Stimulated activated CD8-positive, alpha-beta memory T cell treated with anti-CD3 and anti-CD28 coated beads, Interleukin-7, amount 100 ng/mL, for 4 hours (primary cell): Measurements from ENCODE around the gene MIDN.

Experiments used
- DNase-seq, 2 donors: peaks; one replicate each; pipeline ENCODE4 v3.0.0-alpha.2; 2020; ENCODE audit warnings: low read depth in 2 of 2

Gene MIDN

DNA sequence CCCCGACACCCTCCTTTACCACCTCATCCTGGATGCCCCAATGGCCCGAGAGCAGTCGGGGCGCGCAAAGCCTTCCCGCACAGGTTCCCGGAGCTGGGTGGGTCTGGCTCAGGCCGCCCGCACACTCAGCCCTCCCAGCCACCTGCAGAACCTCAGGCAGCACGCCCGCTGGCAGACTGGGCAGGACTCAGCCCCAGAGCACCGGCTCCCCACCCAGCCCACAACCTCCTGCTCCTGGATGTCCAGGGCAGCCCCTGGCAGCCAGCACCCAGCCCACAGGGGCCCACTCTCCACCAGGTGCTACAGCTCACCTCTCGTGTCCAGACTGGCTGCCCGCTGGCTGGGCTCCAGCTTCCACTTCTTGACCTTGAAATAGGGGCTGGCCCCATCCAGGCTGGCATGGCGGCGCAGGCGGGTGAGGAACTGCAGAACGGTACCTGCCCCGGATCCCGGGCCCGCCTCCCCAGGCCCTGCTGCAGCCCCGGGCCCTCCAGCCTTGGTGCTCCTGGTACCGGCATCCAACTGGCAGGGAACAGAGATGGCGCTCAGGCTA, 15.2 kb upstream of the MIDN start:
- DNase-seq, result no peak

DNA sequence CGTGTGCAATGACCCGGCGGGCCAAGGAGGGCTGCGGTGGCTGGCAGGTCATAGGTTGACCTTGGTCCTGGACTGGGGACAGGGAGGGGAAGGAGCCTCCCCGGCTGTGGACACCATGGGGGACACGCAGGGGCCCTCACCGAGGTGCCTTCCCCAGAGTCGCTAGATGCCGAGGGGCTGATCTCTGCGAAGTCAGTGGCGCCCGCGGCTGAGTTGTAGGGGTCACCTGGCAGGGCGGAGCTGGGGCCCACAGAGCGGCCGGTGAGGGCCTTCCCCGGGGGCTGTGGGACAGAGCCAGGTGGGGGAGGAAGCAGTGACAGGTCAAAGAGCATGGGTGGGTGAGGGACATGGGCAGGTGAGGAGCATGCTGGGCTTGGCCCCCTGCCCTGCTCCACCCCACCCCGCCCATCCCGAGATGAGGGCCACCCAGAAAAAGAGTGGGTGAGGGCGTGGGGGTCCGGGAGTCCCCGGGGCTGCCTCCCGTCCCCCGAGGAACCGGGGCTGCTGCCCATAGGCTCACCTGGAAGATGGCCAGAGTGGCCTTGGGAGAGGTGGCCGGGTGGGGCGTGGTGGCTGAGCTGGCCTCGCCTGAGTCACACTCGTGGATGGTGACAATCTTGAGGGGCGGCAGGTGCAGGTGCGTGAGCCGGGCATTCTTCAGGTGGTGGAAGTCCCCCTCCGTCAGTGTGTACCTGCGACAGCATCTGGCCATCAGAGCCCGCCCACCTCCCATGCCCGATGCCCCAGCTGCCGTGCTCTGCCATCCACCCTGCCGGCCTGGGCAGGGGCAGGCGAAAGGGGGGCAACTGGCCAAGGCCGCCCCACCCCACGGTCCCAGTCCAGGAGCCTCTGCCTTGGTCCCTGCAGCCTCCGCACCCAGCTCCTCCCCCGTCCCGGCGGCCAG, 14.1 kb upstream of the MIDN start:
- DNase-seq, result no peak

DNA sequence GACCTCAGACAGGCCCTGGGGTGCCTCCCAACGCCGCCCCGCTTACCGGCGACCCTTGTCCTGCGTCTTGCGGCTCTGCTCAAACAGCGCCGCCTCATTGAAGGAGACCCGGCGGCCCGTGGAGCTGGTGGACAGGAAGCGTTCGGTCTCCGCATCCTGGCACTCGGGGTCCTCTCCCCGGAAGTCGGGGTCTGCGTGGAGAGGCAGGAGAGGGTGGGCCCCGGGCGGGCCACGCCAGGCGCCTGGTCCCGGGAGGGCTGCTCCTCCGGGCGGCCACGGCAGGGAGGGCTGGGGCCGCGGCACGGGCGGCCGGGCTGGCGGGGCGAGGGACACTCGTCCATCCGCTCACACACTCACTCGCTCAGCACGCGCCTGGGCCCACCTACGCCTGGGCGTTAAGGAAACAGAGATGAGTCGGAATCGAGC, 13.4 kb upstream of the MIDN start:
- DNase-seq, result no peak

DNA sequence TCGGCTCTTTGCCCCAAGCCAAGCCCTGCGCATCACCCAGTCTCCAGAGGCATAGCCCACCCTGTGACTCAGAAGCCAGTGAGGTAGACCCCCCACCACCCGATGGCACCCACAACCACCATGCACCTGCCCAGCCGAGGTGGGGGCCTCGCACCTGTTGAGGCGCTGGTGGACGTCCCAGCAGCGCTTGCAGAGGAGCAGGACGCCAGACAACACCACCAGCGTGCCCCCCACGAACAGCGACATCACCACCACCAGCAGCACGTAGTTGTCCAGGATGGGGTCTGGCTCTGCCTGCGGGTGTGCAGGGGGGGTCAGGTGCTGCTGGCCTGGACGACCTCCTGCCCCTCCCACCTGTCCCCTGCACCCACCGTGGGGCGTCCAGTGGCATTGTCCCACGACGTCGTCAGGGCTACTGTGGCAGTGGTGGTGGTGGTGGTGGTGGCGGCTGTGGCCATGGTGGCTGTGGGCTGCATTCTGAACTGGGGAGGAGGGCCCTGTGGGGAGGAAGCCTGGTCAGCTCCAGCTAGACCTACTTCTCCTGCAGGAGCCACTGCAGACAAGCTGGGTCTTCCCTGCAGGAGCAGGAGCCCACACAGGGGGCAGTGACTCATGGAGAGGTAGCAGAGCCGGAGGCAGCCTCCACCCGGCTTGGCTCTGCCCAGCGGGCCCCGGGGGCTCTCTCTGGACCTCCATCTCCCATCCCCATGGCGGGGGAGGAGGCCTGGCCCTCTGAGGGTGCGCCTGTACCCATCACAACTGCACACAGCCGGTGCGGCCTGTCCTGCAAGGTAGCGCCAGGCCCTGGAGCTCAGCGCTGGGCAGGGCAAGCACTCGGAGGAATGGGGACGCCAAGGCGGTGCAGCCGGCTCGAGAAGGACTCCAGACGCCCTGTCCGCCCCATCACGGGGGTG, 12.5 kb upstream of the MIDN start:
- DNase-seq, result no peak

DNA sequence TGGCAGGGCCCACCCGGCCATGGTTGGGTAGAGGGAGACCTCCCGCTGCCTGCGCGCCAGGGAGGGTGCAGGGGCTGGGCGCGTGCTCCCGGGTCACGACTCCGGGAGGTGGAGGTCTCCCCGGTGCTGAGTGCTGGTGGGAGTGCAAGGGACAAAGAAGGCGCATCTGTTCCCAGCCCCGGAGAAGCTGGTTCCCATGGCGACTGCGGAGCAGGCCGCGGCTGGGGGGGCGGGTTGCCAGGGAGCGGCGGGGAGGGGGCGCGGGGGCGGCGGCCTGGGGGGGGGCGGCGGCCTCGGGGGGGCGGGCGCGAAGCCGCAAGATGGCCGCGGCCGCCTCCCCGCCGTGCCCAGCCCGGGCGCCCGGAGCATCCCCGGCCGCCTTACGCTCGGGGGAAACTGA, 11.8 kb upstream of the MIDN start:
- no peak for DNase-seq

DNA sequence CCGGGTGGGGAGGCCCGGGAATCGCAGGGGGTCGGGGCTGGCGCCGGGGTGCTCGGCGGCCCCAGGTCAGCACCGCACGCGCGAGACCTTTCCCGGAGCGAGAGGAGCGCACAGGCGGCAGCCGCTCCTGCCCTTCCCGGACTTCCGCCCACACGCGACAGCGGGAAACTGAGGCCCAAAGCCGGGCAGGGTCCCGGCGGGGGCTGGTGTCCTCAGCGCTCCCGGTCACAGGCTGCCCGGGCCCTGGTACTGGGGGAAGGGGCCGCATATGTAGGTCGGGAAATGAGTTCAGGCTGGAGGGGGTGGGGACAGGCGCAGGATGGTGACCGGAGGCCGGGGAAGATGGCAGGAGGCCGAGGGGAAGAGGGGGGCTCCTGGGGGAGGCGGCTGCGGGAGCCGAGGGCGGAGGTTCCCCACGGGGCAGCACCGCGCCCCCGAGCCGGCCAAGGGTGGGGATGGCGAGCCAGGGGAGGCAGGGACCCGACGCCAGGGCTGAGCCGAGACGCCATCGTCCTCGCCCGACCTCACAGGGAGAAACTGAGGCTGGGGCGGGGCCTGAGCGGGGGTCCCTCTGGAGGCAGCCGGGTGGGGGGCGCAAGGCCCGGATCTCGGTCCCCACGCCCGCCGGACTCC, 11.2 kb upstream of the MIDN start:
- DNase-seq, result no peak

DNA sequence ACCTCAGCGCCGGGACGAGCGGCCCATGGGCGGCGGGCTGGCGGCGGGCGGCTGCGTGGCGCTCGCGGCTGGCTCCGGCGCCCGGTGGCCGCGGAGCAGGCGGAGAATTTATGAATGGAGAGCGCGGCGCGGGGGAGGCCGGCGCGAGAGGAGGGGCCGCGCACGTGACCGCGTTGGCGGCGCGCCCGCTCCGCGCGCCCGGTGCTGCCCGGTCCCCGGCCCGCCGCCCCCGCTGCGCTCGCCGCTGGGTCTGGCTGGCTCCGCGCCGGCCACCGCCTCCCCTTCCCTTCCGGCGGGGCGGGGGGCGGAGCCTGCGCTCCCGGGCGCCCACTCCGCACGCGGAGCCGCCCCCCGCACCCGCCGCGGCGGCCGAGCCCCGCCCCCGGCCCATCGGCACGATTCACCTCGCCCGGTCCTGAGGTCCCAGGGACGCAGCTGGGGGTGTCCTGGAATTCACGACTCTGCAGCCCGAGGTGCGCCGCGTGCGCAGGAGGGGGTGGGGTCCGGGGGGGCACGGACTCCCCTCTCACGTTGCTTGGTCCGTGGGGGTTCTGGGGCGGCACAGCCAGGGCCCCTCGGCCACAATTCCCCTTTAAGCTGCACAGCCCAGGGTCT, 10.5 kb upstream of the MIDN start, which contains the start of gene CBARP:
CBARP (minus strand) TSS at position 252 of the 615 bp plus-strand sequence. CDS start 1,905 bp downstream, outside the sequence.
- DNase-seq, result peak in 1 of 2 donors; percentile 52

DNA sequence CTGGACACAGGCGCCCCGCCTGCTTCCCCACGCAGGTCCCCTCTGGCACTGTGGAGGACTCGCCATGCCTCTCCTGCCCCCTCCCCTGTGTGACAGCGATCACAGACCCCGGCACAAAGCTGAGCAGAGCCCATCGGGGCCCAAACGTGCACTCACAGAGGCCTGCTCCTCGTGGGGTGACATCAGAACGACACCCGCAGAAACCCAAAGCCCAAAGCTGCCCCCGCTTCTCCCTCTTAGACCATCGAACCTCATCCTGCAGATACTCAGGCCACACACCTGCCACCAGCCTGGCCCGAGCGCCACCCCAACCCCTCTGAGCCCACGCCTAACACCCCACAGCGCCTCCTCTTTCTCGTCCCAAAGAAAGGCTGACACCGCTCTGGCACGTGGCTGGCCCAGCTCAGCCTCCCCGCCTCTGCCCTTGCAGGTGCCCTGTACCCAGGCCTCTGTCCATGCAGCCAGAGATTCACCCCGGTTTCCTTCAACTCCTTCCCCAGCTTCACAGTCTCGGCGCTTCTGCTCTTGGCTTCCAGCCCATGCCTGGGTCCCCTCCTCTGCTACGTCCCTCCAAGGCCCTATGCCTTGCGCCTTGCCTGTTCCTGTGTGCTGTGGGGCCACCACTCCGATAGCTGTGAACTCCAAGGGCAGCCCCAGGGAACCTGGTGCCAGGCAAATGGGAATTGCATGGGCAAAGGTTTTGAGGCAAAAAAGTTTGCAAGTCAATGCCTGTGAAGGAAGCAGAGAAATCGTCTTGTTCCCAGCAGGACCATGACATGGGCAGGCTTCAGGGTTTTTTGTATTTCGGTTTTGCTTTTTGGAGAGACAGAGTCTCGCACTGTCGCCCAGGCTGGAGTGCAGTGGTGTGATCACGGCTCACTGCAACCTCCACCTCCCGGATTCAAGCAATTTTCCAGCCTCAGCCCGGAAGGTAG, 9.7 kb upstream of the MIDN start:
- no peak for DNase-seq

DNA sequence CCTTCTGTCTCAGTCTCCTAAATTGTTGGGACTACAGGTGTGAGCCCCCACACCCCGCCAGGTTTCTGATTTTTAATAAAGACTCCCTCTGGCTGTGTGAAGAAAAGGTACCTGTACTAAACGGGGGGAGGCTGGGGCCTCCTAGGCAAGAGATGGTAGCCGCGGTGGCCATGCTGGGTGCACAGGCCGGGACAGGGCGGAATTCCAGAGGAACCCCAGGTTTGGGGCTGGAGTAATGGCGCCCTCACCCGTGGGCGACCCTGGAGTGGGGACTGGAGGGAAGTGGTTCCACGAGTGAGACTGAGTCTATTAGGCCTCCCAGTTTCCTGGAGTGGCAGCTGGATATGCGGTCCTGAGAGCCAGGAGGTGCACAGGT, 9.0 kb upstream of the MIDN start:
- no peak for DNase-seq

DNA sequence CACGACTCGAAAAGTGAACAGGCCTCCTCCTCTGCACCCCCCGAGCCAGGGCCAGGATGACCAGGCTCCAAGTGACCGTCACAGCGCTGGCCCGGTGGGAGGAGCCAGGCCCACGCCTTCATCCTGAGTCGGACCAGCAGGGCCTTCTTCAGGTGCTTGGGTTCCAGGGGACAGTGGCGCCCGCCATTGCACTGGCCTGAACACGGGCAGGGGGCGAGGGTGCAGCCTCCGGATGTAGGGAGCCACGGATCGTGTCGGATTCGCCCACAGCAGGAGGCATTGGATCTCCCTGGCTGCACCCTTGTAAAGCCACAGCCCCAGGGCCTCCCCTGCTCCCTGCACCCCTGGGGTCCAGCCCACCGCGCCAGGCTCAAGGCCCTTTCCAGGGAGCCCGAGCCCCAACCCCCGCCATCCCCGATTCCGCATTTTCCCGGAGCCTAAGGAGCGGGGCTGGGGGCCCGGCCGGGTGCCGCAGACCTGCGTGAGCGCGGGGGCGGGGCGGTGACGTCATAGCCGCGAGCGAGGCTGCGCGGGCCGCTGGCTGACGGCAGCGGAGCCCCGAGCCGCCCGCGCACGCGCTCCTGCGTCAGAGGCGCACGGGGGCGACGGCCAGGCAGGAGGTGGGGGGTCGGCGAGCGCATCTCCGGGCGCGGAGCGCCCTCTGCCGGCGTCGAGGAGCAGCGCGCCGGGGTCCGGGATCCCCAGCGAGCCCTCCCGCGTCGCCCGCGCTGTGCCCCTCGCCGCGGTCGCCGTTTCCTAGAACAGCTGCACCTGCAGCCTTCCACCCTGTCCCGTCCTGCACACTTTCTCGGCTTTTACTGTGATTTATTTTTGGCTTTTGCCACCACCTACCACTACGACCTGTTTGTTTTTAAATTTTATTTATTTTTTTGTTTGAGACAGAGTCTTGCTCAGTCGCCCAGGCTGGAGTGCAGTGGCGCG, 8.3 kb upstream of the MIDN start:
- DNase-seq, result peak; percentile 76 to 97

DNA sequence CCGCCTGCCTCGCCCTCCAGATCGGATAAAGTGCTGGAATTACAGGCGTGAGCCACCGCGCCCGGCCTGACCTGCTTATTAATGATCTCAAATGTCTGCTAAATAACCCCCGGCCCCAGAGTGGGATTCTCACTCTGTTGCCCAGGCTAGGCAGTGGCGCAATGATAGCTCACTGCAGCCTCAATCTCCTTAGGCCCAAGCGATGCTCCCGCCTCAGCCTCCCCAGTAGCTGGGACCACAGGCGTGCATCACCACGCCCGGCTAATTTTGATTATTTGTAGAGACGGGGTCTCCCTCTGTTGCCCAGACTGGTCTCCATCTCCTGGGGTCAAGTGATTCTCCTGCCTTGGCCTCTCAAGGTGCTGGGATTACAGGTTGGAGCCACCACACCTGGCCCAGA, 7.5 kb upstream of the MIDN start:
- no peak for DNase-seq

DNA sequence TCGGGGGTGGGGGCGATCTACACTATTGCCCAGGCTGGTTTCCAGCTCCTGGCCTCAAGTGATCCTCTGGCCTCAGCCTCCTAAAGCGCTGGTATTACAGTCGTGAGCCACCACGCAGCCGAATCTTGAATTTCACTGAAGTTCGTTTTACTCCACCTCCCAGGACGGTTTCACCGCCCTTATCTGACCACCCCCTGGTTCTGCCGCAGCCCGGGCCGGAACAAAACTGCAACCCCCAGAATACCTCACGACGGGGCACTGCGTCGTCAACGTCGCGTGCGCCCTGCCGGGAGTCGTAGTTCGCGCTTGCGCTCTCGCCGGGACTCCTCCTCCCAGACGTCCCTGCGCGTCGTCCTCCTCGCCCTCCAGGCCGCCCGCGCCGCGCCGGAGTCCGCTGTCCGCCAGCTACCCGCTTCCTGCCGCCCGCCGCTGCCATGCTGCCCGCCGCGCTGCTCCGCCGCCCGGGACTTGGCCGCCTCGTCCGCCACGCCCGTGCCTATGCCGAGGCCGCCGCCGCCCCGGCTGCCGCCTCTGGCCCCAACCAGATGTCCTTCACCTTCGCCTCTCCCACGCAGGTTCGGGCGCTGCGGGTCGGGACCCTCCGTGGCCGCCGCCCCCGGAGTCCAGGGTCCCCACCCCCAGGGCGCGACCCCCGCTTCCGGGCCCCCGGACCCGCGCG, 6.8 kb upstream of the MIDN start, which contains the start of gene ATP5F1D:
ATP5F1D (plus strand) TSS at position 335 of the 679 bp plus-strand sequence; CDS start at position 435, 100 bp downstream.
- peak; percentile 81 to 97 for DNase-seq

DNA sequence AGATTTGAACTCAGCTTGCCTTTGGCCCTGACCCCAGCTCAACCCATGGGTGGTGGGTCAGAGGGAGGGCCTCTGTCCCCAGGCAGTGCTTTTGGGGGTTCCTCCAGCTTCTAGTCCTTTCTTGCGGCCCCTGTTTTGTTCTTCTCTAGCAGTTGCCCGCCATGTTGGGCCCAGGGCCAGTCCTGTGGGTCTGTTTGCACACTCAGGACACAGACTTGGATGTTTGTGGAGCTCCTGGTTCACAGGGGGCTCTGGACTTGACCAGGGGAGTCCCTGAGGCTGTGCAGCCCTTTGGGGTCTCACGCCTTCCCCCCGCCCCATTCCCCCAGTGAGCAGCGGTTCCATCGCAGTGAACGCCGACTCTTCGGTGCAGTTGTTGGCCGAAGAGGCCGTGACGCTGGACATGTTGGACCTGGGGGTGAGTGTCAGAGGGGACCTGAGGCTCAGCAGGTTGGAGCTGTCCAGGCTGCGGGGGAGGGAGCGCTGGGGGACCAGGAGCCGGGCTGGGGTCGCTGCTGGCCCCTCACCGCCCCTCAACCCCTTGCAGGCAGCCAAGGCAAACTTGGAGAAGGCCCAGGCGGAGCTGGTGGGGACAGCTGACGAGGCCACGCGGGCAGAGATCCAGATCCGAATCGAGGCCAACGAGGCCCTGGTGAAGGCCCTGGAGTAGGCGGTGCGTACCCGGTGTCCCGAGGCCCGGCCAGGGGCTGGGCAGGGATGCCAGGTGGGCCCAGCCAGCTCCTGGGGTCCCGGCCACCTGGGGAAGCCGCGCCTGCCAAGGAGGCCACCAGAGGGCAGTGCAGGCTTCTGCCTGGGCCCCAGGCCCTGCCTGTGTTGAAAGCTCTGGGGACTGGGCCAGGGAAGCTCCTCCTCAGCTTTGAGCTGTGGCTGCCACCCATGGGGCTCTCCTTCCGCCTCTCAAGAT, 4.4 kb upstream of the MIDN start:
- peak; percentile 70 to 82 for DNase-seq

DNA sequence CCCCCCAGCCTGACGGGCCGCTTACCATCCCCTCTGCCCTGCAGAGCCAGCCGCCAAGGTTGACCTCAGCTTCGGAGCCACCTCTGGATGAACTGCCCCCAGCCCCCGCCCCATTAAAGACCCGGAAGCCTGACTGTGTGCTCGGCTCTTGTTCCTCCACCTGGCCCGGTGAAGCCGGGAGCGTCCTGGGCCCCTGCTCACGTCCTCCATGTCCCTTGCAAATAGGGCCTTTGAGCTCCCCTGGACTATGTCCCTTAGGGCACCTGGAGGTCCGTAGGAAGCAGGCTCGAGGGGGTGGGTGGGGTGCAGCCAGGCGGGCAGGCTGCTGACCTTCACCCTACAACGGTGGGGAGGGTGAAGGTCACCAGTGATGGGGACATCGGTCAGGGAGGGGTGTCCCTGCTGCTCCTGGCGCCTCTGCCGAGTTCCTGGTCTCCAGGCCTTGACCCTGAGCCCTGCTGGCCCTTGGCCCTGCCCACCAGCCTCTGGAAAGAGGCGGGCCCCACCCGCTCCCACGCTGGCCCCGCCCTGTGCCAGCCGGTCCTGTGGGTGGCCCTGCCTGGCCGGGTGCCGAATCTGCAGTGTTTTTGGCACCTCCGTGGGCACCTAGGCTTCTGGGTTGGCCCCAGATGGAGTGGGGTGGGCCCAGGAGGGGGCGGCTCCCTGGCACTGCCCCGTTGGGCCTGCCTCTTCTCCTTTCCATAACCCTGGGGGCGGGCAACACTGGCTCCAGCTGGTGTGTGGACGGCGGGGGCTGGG, 3.5 kb upstream of the MIDN start:
- DNase-seq, result no peak

DNA sequence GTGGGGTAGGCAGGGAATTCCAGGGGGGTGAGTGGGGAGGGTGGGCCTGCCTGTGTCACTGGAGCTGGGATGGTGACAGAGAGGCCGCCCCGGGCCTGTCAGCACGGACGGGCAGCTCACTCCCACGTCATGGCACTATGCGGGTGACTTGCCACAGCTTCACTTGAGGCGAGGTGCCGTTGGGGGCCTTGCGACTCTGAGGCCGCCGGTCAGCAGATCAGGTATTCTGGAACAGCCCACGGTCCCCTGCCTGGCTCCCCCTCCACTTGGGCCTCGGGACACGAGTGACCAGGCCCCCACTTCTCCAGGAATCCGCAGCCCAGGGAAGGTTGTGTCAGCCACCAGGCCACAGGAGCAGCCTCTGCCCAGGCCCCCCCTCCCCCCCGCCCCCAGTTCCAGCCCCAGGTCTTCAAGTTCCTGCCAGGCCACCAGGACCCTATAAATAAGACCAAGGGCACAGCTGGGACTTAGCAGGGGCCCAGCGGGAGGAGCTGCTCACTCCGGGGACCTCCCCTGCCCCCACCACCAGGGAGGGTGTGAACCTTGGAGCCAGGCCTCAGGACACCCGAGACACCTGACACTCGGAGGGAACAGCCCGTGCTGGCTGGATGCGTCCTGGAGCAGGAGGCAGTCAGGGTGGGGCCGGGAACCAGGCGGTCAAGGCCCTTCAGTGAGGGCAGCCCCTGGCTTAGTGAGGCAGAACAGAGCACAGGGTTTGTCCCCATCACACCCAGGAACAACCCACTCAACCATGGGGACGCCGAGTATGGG, 2.7 kb upstream of the MIDN start:
- DNase-seq, result no peak
